HepG2 (cell line): ENCODE measurements around the gene IRX4. TPM values are rescaled to one million over a fixed set of nuclear protein-coding genes. Genes with fewer than 3 reads are reported as not detected.

Source experiments
- ATAC-seq: fragments of 200-7000 bp; cut with Tn5 transposase; 3 replicates; pipeline ENCODE4 v1.9.1; 2020; ENCODE audit warnings: mild to moderate bottlenecking, moderate library complexity
- BruUV-seq: library from RNA; stranded (reverse); fragments of 400-500 nt; replicated peaks from 2 replicates; lab custom pipeline; 2021; lab: Mats Ljungman, UMichigan
- CTCF ChIA-PET: fragments of 300-600 bp; formaldehyde crosslinking; extraction: SDS; loops from one replicate; lab custom pipeline; 2021; ENCODE audit warnings: low total read pairs, inconsistent platforms, low intra/inter-chr PET ratio; lab: Yijun Ruan, JAX
- POLR2A ChIA-PET: fragments of 350-600 bp; sonication (Branson Sonifier 250); formaldehyde crosslinking; loops from one replicate; lab custom pipeline; 2020; ENCODE audit warnings: antibody characterized with exemption, inconsistent platforms; lab: Yijun Ruan, JAX
- DNase-seq: peaks from one replicate; pipeline ENCODE4 v3.0.0-alpha.2; 2015; ENCODE audit warnings: low spot score
- FAIRE-seq: peaks from 3 replicates; lab custom pipeline; 2011; peaks lifted over from hg19 to GRCh38; lab: Jason Lieb, UNC
- H2AFZ ChIP-seq: one replicate; pipeline ENCODE4 v1.6.1; 2011; ENCODE audit warnings: low read length, inconsistent platforms
- H3K27ac ChIP-seq: fragments of 300-600 bp; 3 replicates; pipeline ENCODE4 v1.8.0; 2011; ENCODE audit warnings: mixed run types, mild to moderate bottlenecking, mixed read lengths, low read length, inconsistent platforms; ENCODE audit not compliant: insufficient read depth; ENCODE audit errors: extremely low read length
- H3K27me3 ChIP-seq, 2 experiments: fragments of 200-600 bp in 1 of 2; 2 replicates in 1 of 2; 3 replicates in 1 of 2; pipeline versions ENCODE4 v1.6.0 to v1.8.0; 2011; ENCODE audit warnings: low read length in 2 of 2, mild to moderate bottlenecking in 2 of 2, moderate library complexity in 2 of 2, inconsistent platforms in 1 of 2; ENCODE audit not compliant: insufficient read depth in 2 of 2, control insufficient read depth in 1 of 2
- H3K36me3 ChIP-seq, 2 experiments: fragments of 200-600 bp in 1 of 2; replicated peaks in 1 of 2; 2 replicates in 1 of 2; 3 replicates in 1 of 2; pipeline versions ENCODE4 v1.5.1 to v1.8.0; 2011; ENCODE audit warnings: low read length in 2 of 2, inconsistent platforms in 1 of 2; ENCODE audit not compliant: insufficient read depth in 2 of 2, control insufficient read depth in 1 of 2
- H3K4me1 ChIP-seq: 2 replicates; pipeline ENCODE4 v1.5.1; 2012; ENCODE audit warnings: low read length, inconsistent platforms; ENCODE audit not compliant: insufficient read depth
- H3K4me2 ChIP-seq: 2 replicates; pipeline ENCODE4 v1.6.0; 2011; ENCODE audit warnings: low read depth, low read length, inconsistent platforms
- H3K4me3 ChIP-seq, 3 experiments: fragments of 200-600 bp in 1 of 3; sonication (generic), shearing (Covaris generic) in 1 of 3; replicated peaks in 1 of 3; 2 replicates each; pipeline ENCODE4 v1.5.1; 2011 to 2016; ENCODE audit warnings: low read length in 3 of 3, inconsistent platforms in 2 of 3, low read depth in 2 of 3, mild to moderate bottlenecking in 2 of 3, control low read depth in 1 of 3, mixed read lengths in 1 of 3; ENCODE audit not compliant: insufficient read depth in 1 of 3
- H3K79me2 ChIP-seq: one replicate; pipeline ENCODE4 v1.6.1; 2011; ENCODE audit warnings: low read length, inconsistent platforms; ENCODE audit not compliant: insufficient read depth
- H3K9ac ChIP-seq: 2 replicates; pipeline ENCODE4 v1.6.0; 2011; ENCODE audit warnings: mild to moderate bottlenecking, low read depth, low read length, inconsistent platforms; ENCODE audit not compliant: insufficient read depth
- H3K9me3 ChIP-seq: 2 replicates; pipeline ENCODE4 v1.5.1; 2012; ENCODE audit warnings: mild to moderate bottlenecking, low read length
- H4K20me1 ChIP-seq: 2 replicates; pipeline ENCODE4 v1.6.0; 2011; ENCODE audit warnings: inconsistent platforms, mild to moderate bottlenecking, low read length, moderate library complexity; ENCODE audit not compliant: insufficient read depth
- ESRRA ChIP-seq: sonication (generic); formaldehyde crosslinking; IDR thresholded peaks from 2 replicates; pipeline ENCODE4 v1.5.1; 2020; ENCODE audit warnings: mild to moderate bottlenecking, low read depth, missing genetic modification reagents
- FOXA3 ChIP-seq: IDR thresholded peaks from 2 replicates; pipeline ENCODE4 v1.6.1; 2016; ENCODE audit warnings: missing genetic modification reagents, missing compliant biosample characterization
- IRF2 ChIP-seq: IDR thresholded peaks from 2 replicates; pipeline ENCODE4 v1.6.1; 2018; ENCODE audit warnings: missing genetic modification reagents, missing compliant biosample characterization
- KDM4B ChIP-seq: sonication (generic); formaldehyde crosslinking; IDR thresholded peaks from 2 replicates; pipeline ENCODE4 v1.4.0; 2020; ENCODE audit warnings: missing genetic modification reagents
- LCORL ChIP-seq, 2 experiments: fragments of 450-650 bp in 1 of 2; sonication (generic) in 1 of 2; formaldehyde crosslinking in 1 of 2; IDR thresholded peaks; 2 replicates each; pipeline versions ENCODE4 v1.5.0 to v1.6.1; 2017 to 2020; ENCODE audit warnings: antibody characterized with exemption in 1 of 2, missing genetic modification reagents in 1 of 2
- MATR3 ChIP-seq: sonication (generic); formaldehyde crosslinking; IDR thresholded peaks from 2 replicates; pipeline ENCODE4 v1.4.0; 2020; ENCODE audit warnings: missing genetic modification reagents
- ONECUT2 ChIP-seq: sonication (generic); formaldehyde crosslinking; IDR thresholded peaks from 2 replicates; pipeline ENCODE4 v1.4.0; 2020; ENCODE audit warnings: missing genetic modification reagents
- PCBP1 ChIP-seq: fragments of 200-400 bp; formaldehyde crosslinking; IDR thresholded peaks from 2 replicates; pipeline ENCODE4 v1.6.1; 2017; ENCODE audit warnings: mild to moderate bottlenecking, low read depth, low read length, borderline replicate concordance
- POLR2AphosphoS2 ChIP-seq: IDR thresholded peaks from 2 replicates; pipeline ENCODE4 v1.6.1; 2011; ENCODE audit warnings: low read depth, low read length, improper control_type of control experiment
- RNF2 ChIP-seq: fragments of 450-650 bp; conservative IDR thresholded peaks from 2 replicates; pipeline ENCODE4 v1.6.1; 2016; ENCODE audit warnings: low read depth
- SP2 ChIP-seq: sonication (generic); formaldehyde crosslinking; IDR thresholded peaks from 2 replicates; pipeline ENCODE4 v1.5.1; 2020; ENCODE audit warnings: mild to moderate bottlenecking, missing genetic modification reagents
- THYN1 ChIP-seq: sonication (generic); formaldehyde crosslinking; IDR thresholded peaks from 2 replicates; pipeline ENCODE4 v1.8.1; 2023; ENCODE audit warnings: low read depth, mild to moderate bottlenecking, moderate library complexity, missing genetic modification reagents, borderline replicate concordance
- TOPORS ChIP-seq: sonication (generic); formaldehyde crosslinking; IDR thresholded peaks from 2 replicates; pipeline ENCODE4 v1.8.0; 2023; ENCODE audit warnings: mild to moderate bottlenecking, missing genetic modification reagents
- ZNF331 ChIP-seq: sonication (generic); formaldehyde crosslinking; IDR thresholded peaks from 2 replicates; pipeline ENCODE4 v1.4.0; 2020; ENCODE audit warnings: missing genetic modification reagents
- ZNF33B ChIP-seq: sonication (generic); formaldehyde crosslinking; IDR thresholded peaks from 2 replicates; pipeline ENCODE4 v1.5.1; 2020; ENCODE audit warnings: mild to moderate bottlenecking, missing genetic modification reagents
- ZNF512 ChIP-seq: sonication (generic); formaldehyde crosslinking; IDR thresholded peaks from 2 replicates; pipeline ENCODE4 v1.4.0; 2020; ENCODE audit warnings: mild to moderate bottlenecking, missing genetic modification reagents
- ZNF615 ChIP-seq: sonication (generic); formaldehyde crosslinking; IDR thresholded peaks from 2 replicates; pipeline ENCODE4 v1.5.0; 2020; ENCODE audit warnings: mild to moderate bottlenecking, missing genetic modification reagents, borderline replicate concordance
- ZNF737 ChIP-seq: sonication (generic); formaldehyde crosslinking; IDR thresholded peaks from 2 replicates; pipeline ENCODE4 v1.5.0; 2020; ENCODE audit warnings: missing genetic modification reagents, mild to moderate bottlenecking, borderline replicate concordance
- WGBS: methylation state at CpG from one replicate; pipeline ENCODE4 v1.1.6; 2017; ENCODE audit warnings: low lambda C conversion rate; 5-methylcytosine and 5-hydroxymethylcytosine counted together
- in situ Hi-C: cut with HindIII; loops from 2 replicates; pipeline ENCODE4 v1.10.0; 2017; ENCODE audit warnings: low pct_unique_long_range_greater_than_20kb; ENCODE audit not compliant: extremely low pct_ligation_motif_present
- intact Hi-C: fragments of 100-400 bp; cut with micrococcal nuclease; formaldehyde crosslinking; loops from one replicate; pipeline ENCODE4 v1.10.0; 2022; ENCODE audit not compliant: unreplicated experiment
- polyA plus RNA-seq, 8 experiments: library from polyadenylated mRNA; depleted of rRNA in 3 of 8; stranded (reverse) in 7 of 8; unstranded in 1 of 8; fragments of >200 nt; fragmentation: Illumina TruSeq in 4 of 8; extraction: Trizol in 4 of 8; gene quantifications; 2 replicates each; pipeline versions ENCODE4 v1.2.1 to v1.2.3, GENCODE V29; 2011 to 2016; ENCODE audit warnings: low read depth in 4 of 8, missing spikeins in 1 of 8, mixed read lengths in 1 of 8; ENCODE audit not compliant: insufficient read depth in 1 of 8
- total RNA-seq, 5 experiments: library from RNA; depleted of rRNA; stranded (reverse); fragments of >200 nt; fragmentation: Illumina TruSeq; extraction: Trizol; gene quantifications; 2 replicates each; pipeline ENCODE4 v1.2.3, GENCODE V29; 2016; ENCODE audit warnings: low read depth in 1 of 5

Gene IRX4
- total and polyA plus RNA-seq, 2 of the 13 experiments (the other 11 are each of a cell fraction or from before 2014, with no cell fraction given), result not detected

DNA sequence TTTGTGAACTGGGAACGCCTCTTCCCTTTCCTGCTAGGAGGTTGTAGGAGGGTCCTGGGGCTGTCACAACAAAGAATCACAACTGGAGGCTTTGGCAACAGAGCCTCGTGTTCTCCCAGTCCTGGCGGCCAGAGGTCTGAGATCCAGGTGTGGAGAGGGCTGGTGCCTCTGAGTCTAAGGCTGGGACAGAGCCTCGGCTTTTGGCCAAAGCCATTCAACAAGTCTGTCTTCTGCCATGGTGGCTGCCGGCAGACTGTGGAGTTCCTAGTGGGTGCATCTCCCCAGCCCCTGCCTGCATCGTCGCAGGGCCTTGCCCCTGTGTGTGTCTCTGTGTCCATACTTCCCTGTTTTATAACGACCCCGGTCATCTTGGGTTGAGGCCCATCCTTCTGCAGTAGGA lies 9.5 kb upstream of the IRX4 start:
- Histone ChIP-seq H3K79me2 (no peaks in the 10 kb centered on the region), H3K9me3 (no peaks in the 10 kb centered on the region), H3K4me2 (no peak overlapping the region), H3K4me3 (no peak overlapping the region), H4K20me1 (no peaks in the 10 kb centered on the region), H3K9ac (no peak overlapping the region), H2AFZ (no peak overlapping the region), H3K36me3 (no peaks in the 10 kb centered on the region), H3K27me3 (peaks cover 10 to 82% of the 10 kb centered on the region in 2 experiments; a peak in 4 of 5 replicates), H3K4me1 (no peaks in the 10 kb centered on the region), H3K27ac (no peak overlapping the region)
- DNase-seq, result no peak
- no peak for ATAC-seq
- WGBS, result 6% methylated on average over 4 of the region's 9 CpGs
- POLR2A ChIA-PET, result no interaction called here
- in situ Hi-C loops (no loop called here), intact Hi-C loops (no loop called here)
- CTCF ChIA-PET, result no interaction called here
- TF ChIP-seq ZNF331 (CRISPR knock-in tag) (no peak), ZNF737 (CRISPR knock-in tag) (no peak), ZNF615 (CRISPR knock-in tag) (no peak), POLR2AphosphoS2 (no peak), TOPORS (CRISPR knock-in tag) (no peak), KDM4B (no peak), ESRRA (CRISPR knock-in tag) (no peak), ONECUT2 (no peak), LCORL (IDR thresholded peaks at IDR 0.05) (no peak), LCORL (CRISPR knock-in tag; IDR thresholded peaks at IDR 0.05) (no peak), RNF2 (no peak), ZNF512 (CRISPR knock-in tag) (no peak), FOXA3 (no peak), MATR3 (CRISPR knock-in tag) (no peak), PCBP1 (no peak), ZNF33B (CRISPR knock-in tag) (no peak), SP2 (CRISPR knock-in tag) (no peak), IRF2 (CRISPR knock-in tag) (no peak), THYN1 (CRISPR knock-in tag) (no peak)
- no peak for FAIRE-seq
- no TSS peak for BruUV-seq
